H9 (cell line): ENCODE results near the gene CCDC88C. TPM values are rescaled to one million over a fixed set of nuclear protein-coding genes. Genes with fewer than 3 reads are reported as not detected.

Source experiments
- DNase-seq: peaks from one replicate; pipeline ENCODE4 v3.0.0-alpha.2; 2017
- H2AFZ ChIP-seq: one replicate; pipeline ENCODE4 v1.6.1; 2013; ENCODE audit warnings: mild to moderate bottlenecking, low read length, control low read depth, moderate library complexity
- H2AK5ac ChIP-seq: 2 replicates; pipeline ENCODE4 v1.6.1; 2013; ENCODE audit warnings: low read length, control low read depth, mixed read lengths; ENCODE audit not compliant: insufficient read length
- H2BK120ac ChIP-seq: one replicate; pipeline ENCODE4 v1.6.1; 2013; ENCODE audit warnings: low read depth, mild to moderate bottlenecking, low read length, control low read depth, inconsistent platforms; ENCODE audit not compliant: poor library complexity, severe bottlenecking
- H2BK12ac ChIP-seq: 2 replicates; pipeline ENCODE4 v1.6.1; 2013; ENCODE audit warnings: low read length, control low read depth, mixed read lengths, low read depth; ENCODE audit not compliant: insufficient read length
- H2BK15ac ChIP-seq: 2 replicates; pipeline ENCODE4 v1.6.1; 2013; ENCODE audit warnings: low read depth, low read length, control low read depth
- H2BK20ac ChIP-seq: one replicate; pipeline ENCODE4 v1.6.1; 2013; ENCODE audit warnings: low read depth, mild to moderate bottlenecking, low read length, control low read depth, inconsistent platforms; ENCODE audit not compliant: poor library complexity, severe bottlenecking
- H2BK5ac ChIP-seq: 2 replicates; pipeline ENCODE4 v1.6.1; 2013; ENCODE audit warnings: low read length, control low read depth, mixed read lengths; ENCODE audit not compliant: insufficient read length
- H3K14ac ChIP-seq: 2 replicates; pipeline ENCODE4 v1.6.1; 2013; ENCODE audit warnings: low read length, control low read depth; ENCODE audit not compliant: insufficient read depth
- H3K18ac ChIP-seq: 2 replicates; pipeline ENCODE4 v1.6.1; 2013; ENCODE audit warnings: low read depth, mild to moderate bottlenecking, mixed read lengths, low read length, control low read depth; ENCODE audit not compliant: insufficient read length
- H3K23ac ChIP-seq: 2 replicates; pipeline ENCODE4 v1.6.1; 2013; ENCODE audit warnings: low read length, control low read depth, mixed read lengths, low read depth; ENCODE audit not compliant: insufficient read length
- H3K23me2 ChIP-seq: 2 replicates; pipeline ENCODE4 v1.6.1; 2013; ENCODE audit warnings: low read depth, mild to moderate bottlenecking, mixed read lengths, low read length, control low read depth; ENCODE audit not compliant: insufficient read length, poor library complexity, severe bottlenecking
- H3K27ac ChIP-seq: 2 replicates; pipeline ENCODE4 v1.5.1; 2013; ENCODE audit warnings: low read length, control low read depth, mixed read lengths, low read depth; ENCODE audit not compliant: insufficient read length
- H3K27me3 ChIP-seq: 2 replicates; pipeline ENCODE4 v1.6.1; 2013; ENCODE audit warnings: low read length, control low read depth, inconsistent platforms; ENCODE audit not compliant: insufficient read depth
- H3K4ac ChIP-seq: 2 replicates; pipeline ENCODE4 v1.6.1; 2013; ENCODE audit warnings: low read depth, mild to moderate bottlenecking, control low read depth, inconsistent platforms, low read length, moderate library complexity
- H3K4me1 ChIP-seq: 2 replicates; pipeline ENCODE4 v1.6.1; 2013; ENCODE audit warnings: low read length, control low read depth, inconsistent platforms; ENCODE audit not compliant: insufficient read depth
- H3K4me2 ChIP-seq: 2 replicates; pipeline ENCODE4 v1.6.1; 2013; ENCODE audit warnings: low read length, control low read depth, mixed read lengths; ENCODE audit not compliant: insufficient read length, insufficient read depth
- H3K56ac ChIP-seq: 2 replicates; pipeline ENCODE4 v1.6.1; 2013; ENCODE audit warnings: low read depth, mild to moderate bottlenecking, mixed read lengths, low read length, control low read depth; ENCODE audit not compliant: insufficient read length
- H3K79me1 ChIP-seq: 2 replicates; pipeline ENCODE4 v1.6.1; 2013; ENCODE audit warnings: low read depth, mild to moderate bottlenecking, moderate library complexity, low read length, control low read depth, inconsistent platforms; ENCODE audit not compliant: insufficient read depth, poor library complexity, severe bottlenecking
- H3K79me2 ChIP-seq: 2 replicates; pipeline ENCODE4 v1.6.1; 2013; ENCODE audit warnings: low read length, control low read depth, inconsistent platforms; ENCODE audit not compliant: insufficient read depth
- H3K9ac ChIP-seq: 2 replicates; pipeline ENCODE4 v1.6.1; 2013; ENCODE audit warnings: low read length, control low read depth, mixed read lengths; ENCODE audit not compliant: insufficient read length; ENCODE audit errors: extremely low read depth
- H3K9me3 ChIP-seq: one replicate; pipeline ENCODE4 v1.6.1; 2013; ENCODE audit warnings: low read depth, low read length, inconsistent platforms; ENCODE audit not compliant: control insufficient read depth
- H3T11ph ChIP-seq: one replicate; pipeline ENCODE4 v1.6.1; 2013; ENCODE audit warnings: mild to moderate bottlenecking, low read length, control low read depth, inconsistent platforms
- H4K20me1 ChIP-seq: one replicate; pipeline ENCODE4 v1.6.1; 2013; ENCODE audit not compliant: control insufficient read depth, insufficient read length, insufficient read depth
- H4K5ac ChIP-seq: 2 replicates; pipeline ENCODE4 v1.6.1; 2013; ENCODE audit warnings: low read depth, mild to moderate bottlenecking, mixed read lengths, low read length, control low read depth; ENCODE audit not compliant: insufficient read length
- H4K8ac ChIP-seq: replicated peaks from 2 replicates; pipeline ENCODE4 v1.6.1; 2013; ENCODE audit warnings: low read length, control low read depth, mixed read lengths, low read depth; ENCODE audit not compliant: insufficient read length
- H4K91ac ChIP-seq: 2 replicates; pipeline ENCODE4 v1.6.1; 2013; ENCODE audit warnings: low read depth, mild to moderate bottlenecking, moderate library complexity, mixed read lengths, low read length, control low read depth; ENCODE audit not compliant: insufficient read length
- H3K27ac Mint-ChIP-seq, 3 experiments: 2 replicates in 2 of 3; 3 replicates in 1 of 3; pipeline ENCODE4 v1.8.0; 2020 to 2021; ENCODE audit warnings: mixed read lengths in 3 of 3, mild to moderate bottlenecking in 1 of 3, moderate library complexity in 1 of 3
- H3K27me3 Mint-ChIP-seq: 2 replicates; pipeline ENCODE4 v1.8.0; 2021; ENCODE audit warnings: low read depth, mild to moderate bottlenecking, moderate library complexity, mixed read lengths
- H3K36me3 Mint-ChIP-seq, 3 experiments: 2 replicates in 2 of 3; 3 replicates in 1 of 3; pipeline ENCODE4 v1.8.0; 2020 to 2021; ENCODE audit warnings: low read depth in 3 of 3, mixed read lengths in 3 of 3; ENCODE audit not compliant: insufficient read depth in 1 of 3
- H3K4me1 Mint-ChIP-seq, 2 experiments: 2 replicates each; pipeline ENCODE4 v1.8.0; 2020; ENCODE audit warnings: mixed read lengths in 2 of 2
- H3K4me3 Mint-ChIP-seq, 2 experiments: 2 replicates in 1 of 2; 3 replicates in 1 of 2; pipeline ENCODE4 v1.8.0; 2020 to 2021; ENCODE audit warnings: mild to moderate bottlenecking in 2 of 2, mixed read lengths in 2 of 2, moderate library complexity in 1 of 2
- H3K9me3 Mint-ChIP-seq, 2 experiments: 2 replicates in 1 of 2; 3 replicates in 1 of 2; pipeline ENCODE4 v1.8.0; 2020; ENCODE audit warnings: mild to moderate bottlenecking in 2 of 2, mixed read lengths in 2 of 2, moderate library complexity in 1 of 2
- WGBS: extraction: QIAGEN DNeasy Blood & Tissue Kit; methylation state at CpG from one replicate; pipeline ENCODE4 v1.1.7; 2013; ENCODE audit warnings: missing lambda C conversion rate, low lambda C conversion rate, mixed read lengths; ENCODE audit not compliant: insufficient read length; ENCODE audit errors: extremely low coverage; 5-methylcytosine and 5-hydroxymethylcytosine counted together
- total RNA-seq: library from RNA; stranded (reverse); gene quantifications from 2 replicates; pipeline ENCODE4 v1.2.1, GENCODE V29; 2021
- TF ChIP-seq, protein P1 (sequence below): fragments of 200-600 bp; sonication (generic); conservative IDR thresholded peaks from 3 replicates; pipeline ENCODE4 v1.8.0; 2021; ENCODE audit warnings: antibody characterized with exemption, mild to moderate bottlenecking

The CCDC88C gene
- total RNA-seq, 1 experiment from 2014 or later = 52.4 TPM

GRCh38 chr14:91264151-91265150 lies 153.2 kb downstream of the CCDC88C start:
- Histone ChIP-seq H3K27me3 (peaks cover 3% of the 10 kb centered on the region; the same call in 1 of the 2 replicates), H4K91ac (no peak overlapping the region), H4K8ac (no peak overlapping the region), H2BK5ac (no peak overlapping the region), H3K79me1 (no peaks in the 10 kb centered on the region), H3K18ac (no peak overlapping the region), H2BK15ac (0 out of 2 replicates have a peak overlapping the region, but pooled peaks have one; percentile 18), H3K9ac (no peak overlapping the region), H3K4me1 (no peaks in the 10 kb centered on the region), H2BK20ac (no peak overlapping the region), H4K20me1 (no peaks in the 10 kb centered on the region), H3K23me2 (peaks cover 16% of the 10 kb centered on the region), H2BK12ac (no peak overlapping the region), H2AK5ac (no peak overlapping the region), H3K56ac (no peak overlapping the region), H3K4ac (no peak overlapping the region), H3K23ac (no peak overlapping the region), H3K9me3 (no peaks in the 10 kb centered on the region), H3K79me2 (no peaks in the 10 kb centered on the region), H4K5ac (no peak overlapping the region), H3K27ac (no peak overlapping the region), H2AFZ (no peak overlapping the region), H3K4me2 (peak overlapping the region; percentile 83), H2BK120ac (no peak overlapping the region), H3K14ac (peak overlapping the region; percentile 30; the same call in 1 of the 2 replicates), H3T11ph (no peak overlapping the region)
- Mint-ChIP-seq H3K36me3 (no peaks in the 10 kb centered on the region; a peak in 2 of 7 replicates), H3K4me1 (peaks cover 10 to 22% of the 10 kb centered on the region in 2 experiments), H3K9me3 (peaks cover 2 to 5% of the 10 kb centered on the region in 2 experiments; a peak in 2 of 5 replicates), H3K27ac (peak overlapping the region in 2 of 3 experiments; percentile 46 to 61; a peak in 2 of 7 replicates), H3K4me3 (peak overlapping the region; percentile 68 to 82), H3K27me3 (peaks cover 40% of the 10 kb centered on the region)
- TF ChIP-seq, protein P1, sequence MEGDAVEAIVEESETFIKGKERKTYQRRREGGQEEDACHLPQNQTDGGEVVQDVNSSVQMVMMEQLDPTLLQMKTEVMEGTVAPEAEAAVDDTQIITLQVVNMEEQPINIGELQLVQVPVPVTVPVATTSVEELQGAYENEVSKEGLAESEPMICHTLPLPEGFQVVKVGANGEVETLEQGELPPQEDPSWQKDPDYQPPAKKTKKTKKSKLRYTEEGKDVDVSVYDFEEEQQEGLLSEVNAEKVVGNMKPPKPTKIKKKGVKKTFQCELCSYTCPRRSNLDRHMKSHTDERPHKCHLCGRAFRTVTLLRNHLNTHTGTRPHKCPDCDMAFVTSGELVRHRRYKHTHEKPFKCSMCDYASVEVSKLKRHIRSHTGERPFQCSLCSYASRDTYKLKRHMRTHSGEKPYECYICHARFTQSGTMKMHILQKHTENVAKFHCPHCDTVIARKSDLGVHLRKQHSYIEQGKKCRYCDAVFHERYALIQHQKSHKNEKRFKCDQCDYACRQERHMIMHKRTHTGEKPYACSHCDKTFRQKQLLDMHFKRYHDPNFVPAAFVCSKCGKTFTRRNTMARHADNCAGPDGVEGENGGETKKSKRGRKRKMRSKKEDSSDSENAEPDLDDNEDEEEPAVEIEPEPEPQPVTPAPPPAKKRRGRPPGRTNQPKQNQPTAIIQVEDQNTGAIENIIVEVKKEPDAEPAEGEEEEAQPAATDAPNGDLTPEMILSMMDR = no peak
- no CpG with 5 or more reads among the region's 69 CpGs for WGBS
- DNase-seq = peak; percentile 41
